Anterior cingulate cortex (tissue), 58 donors: ENCODE data around the gene ARID3A.

Experiments used
- DNase-seq, 58 donors: peaks; one replicate each; lab custom pipeline; 2025; lab: John Stamatoyannopoulos, UW

Gene ARID3A

GRCh38 chr19:927351-927779 lies 1.5 kb downstream of the ARID3A start:
- DNase-seq, result no peak

- DNase-seq, result no peak
Observed at GRCh38 chr19:927780-928401, 2.1 kb downstream of the ARID3A start.

- DNase-seq, result no peak
Observed at GRCh38 chr19:928471-929202, 2.8 kb downstream of the ARID3A start.

- DNase-seq, result no peak
Observed at GRCh38 chr19:929203-929890, 3.5 kb downstream of the ARID3A start.

GRCh38 chr19:929891-930258 lies 4.0 kb downstream of the ARID3A start:
- DNase-seq, result no peak

- no peak for DNase-seq
Observed at GRCh38 chr19:931860-932647, 6.2 kb downstream of the ARID3A start.

- peak in 2 of 58 donors; percentile 8 to 49 for DNase-seq
Observed at GRCh38 chr19:932648-933552, 7.1 kb downstream of the ARID3A start.

- no peak for DNase-seq
Observed at GRCh38 chr19:933553-933882, 7.7 kb downstream of the ARID3A start.

GRCh38 chr19:934197-934840 lies 8.5 kb downstream of the ARID3A start:
- DNase-seq, result no peak

- peak in 53 of 58 donors; percentile 15 to 81 (median 63) for DNase-seq
Observed at GRCh38 chr19:934865-935479, 9.1 kb downstream of the ARID3A start.

GRCh38 chr19:936175-936546 lies 10.3 kb downstream of the ARID3A start:
- no peak for DNase-seq

GRCh38 chr19:937259-937694 lies 11.4 kb downstream of the ARID3A start:
- no peak for DNase-seq

- no peak for DNase-seq
Observed at GRCh38 chr19:938233-938923, 12.5 kb downstream of the ARID3A start.

- no peak for DNase-seq
Observed at GRCh38 chr19:939439-939838, 13.6 kb downstream of the ARID3A start.

GRCh38 chr19:939922-940321 lies 14.1 kb downstream of the ARID3A start:
- DNase-seq, result no peak

- DNase-seq, result peak in 54 of 58 donors; percentile 23 to 91 (median 66)
Observed at GRCh38 chr19:940591-941291, 14.9 kb downstream of the ARID3A start.

GRCh38 chr19:941292-942132 lies 15.7 kb downstream of the ARID3A start:
- DNase-seq, result no peak
